MM.1S (cell line): ENCODE data around the gene DAAM1.

Experiments
- EZH2 ChIP-seq: fragments of 300-600 bp; sonication (generic); optimal IDR thresholded peaks from 2 replicates; pipeline ENCODE3; 2017; ENCODE audit warnings: low read depth, mild to moderate bottlenecking, antibody characterized with exemption, low read length, mixed read lengths
- TF ChIP-seq, protein P1 (sequence below): fragments of 300-600 bp; sonication (generic); IDR thresholded peaks from 2 replicates; pipeline ENCODE4 v1.5.1; 2016; ENCODE audit warnings: antibody characterized with exemption, low read length, mixed read lengths

- no peak for TF ChIP-seq EZH2
- TF ChIP-seq, protein P1, sequence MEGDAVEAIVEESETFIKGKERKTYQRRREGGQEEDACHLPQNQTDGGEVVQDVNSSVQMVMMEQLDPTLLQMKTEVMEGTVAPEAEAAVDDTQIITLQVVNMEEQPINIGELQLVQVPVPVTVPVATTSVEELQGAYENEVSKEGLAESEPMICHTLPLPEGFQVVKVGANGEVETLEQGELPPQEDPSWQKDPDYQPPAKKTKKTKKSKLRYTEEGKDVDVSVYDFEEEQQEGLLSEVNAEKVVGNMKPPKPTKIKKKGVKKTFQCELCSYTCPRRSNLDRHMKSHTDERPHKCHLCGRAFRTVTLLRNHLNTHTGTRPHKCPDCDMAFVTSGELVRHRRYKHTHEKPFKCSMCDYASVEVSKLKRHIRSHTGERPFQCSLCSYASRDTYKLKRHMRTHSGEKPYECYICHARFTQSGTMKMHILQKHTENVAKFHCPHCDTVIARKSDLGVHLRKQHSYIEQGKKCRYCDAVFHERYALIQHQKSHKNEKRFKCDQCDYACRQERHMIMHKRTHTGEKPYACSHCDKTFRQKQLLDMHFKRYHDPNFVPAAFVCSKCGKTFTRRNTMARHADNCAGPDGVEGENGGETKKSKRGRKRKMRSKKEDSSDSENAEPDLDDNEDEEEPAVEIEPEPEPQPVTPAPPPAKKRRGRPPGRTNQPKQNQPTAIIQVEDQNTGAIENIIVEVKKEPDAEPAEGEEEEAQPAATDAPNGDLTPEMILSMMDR = no peak
These were observed 128.9 kb downstream of the DAAM1 start for GRCh38 chr14:59317346-59317745.
